GM19372 (cell line): ENCODE data around the gene TAC4.

Experiments
- ATAC-seq: cut with Tn5 transposase; IDR thresholded peaks from one replicate; pipeline ENCODE4 v1.9.1; 2021; ENCODE audit warnings: mild to moderate bottlenecking, low read depth, moderate library complexity; ENCODE audit not compliant: unreplicated experiment

The TAC4 gene

DNA sequence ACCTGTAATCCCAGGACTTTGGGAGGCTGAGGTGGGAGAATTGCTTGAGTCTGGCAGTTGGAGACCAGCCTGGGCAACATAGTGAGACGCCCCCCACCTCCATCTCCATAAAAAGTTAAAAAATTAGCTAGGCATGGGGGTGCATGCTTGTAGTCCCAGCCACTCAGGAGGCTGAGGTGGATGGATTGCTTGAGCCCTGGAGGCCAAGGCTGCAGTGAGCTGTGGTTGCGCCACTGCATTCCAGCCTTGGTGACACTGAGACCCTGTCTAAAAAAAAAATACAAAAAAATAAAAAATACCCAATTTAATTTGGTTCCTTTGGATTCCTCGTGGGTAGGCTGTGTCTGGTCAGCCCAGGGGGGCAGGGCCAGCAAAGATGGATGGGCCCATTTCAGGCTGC, 26.1 kb upstream of the TAC4 start:
- no peak for ATAC-seq

DNA sequence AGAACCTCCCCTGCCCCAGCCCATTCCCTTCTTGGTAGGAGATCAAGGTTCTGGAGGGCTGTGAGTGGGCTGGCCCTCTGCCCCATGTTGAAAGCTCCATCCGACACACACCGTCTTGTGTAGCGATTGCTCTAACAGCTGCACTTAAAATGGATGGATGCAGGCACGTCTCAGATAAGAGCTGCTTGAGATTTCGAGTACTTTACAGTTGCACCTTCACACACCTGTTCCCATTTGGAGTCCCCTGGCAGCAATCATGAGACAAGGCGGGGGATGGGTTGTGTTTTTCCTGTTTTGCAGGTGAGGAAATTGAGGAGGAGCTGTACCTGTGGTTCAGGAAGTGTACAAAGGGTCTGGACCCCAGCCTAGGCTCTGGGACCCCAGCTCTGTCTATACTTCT, 25.6 kb upstream of the TAC4 start:
- no peak for ATAC-seq

DNA sequence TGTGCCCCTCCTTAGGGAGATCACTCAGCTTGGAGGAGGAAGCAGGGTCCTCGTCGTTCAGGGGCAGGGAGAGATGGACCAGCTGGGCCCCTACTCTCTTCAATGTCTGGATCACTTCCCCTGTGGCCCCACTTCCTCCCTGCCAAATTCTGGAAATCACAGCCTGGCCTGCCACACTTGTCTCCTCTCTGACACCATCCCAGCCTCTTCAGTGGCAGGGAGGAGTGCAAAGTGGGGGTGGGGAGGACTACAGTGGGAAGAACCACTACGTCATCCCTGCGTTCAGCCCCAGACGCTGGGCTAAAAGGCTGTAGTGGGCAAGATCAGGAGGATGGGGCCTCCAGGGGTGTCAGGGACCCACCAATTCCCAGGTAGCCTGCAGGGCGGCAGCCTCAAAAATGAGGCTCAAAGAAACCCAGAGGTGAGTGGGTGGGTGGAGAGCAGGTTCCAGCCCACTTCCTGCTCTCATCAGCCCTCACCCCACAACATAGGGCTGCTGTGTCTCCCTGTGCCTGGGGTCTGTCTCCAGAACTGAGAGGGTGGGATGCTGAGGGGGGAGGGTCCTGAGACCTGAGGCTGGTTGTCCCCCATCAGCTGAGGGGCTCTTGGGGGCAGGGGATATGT, 25.0 kb upstream of the TAC4 start:
- ATAC-seq: no peak

DNA sequence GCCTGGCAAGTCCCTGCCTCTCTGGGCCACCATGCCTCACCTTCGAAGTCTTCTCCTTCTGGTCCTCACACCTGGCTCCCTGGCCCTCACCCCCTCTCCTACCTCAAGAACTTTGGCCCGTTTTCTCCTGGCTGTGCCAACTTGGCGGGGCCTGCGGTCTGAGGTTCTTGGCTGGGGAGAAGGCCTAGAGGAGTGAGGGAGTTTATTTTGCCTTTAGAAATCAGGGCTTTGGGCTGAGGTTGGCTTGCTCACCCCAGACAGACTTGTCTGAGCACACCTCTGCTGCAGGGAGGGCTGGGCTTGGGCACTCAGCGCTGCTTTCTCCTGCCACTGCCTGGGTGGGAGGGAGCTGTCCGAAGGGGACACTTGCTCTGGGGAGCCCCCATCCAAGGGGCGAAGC, 23.3 kb upstream of the TAC4 start:
- ATAC-seq: no peak

DNA sequence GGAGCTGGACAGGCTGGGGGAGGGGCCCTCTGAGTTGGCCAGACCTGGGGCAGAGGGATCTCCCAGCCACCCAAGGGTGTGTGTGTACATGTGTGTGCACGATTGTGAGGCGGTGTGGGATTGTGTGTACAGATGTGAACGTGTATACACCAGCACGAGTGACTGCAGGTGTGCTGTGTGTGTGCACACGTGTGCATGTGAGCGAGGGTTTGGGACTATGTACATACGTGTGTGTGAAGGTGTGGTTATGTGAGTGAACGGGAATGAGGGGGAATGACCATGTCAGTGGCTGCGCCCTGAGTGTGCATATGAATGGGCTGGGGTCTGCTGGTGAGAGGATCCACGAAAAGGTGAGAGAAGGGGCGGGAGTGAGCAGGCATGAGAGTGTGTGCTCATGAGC, 22.4 kb upstream of the TAC4 start:
- no peak for ATAC-seq

DNA sequence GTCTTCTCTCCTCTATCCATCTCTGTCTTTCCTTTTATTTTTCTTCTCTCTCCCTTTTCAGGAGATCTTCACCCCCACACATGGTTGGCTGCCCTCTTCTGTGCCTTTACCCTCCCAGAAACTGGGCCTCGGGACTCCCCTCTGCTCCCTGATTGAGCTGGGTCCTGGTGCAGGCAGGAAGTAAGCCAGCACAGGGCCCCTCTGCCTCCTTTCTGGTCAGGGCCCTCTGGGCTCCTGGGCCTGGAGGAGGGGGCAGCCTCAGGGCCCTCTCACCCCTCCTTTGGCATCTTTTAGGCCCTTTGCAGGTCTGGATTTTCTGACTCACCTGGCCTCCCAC, 21.1 kb upstream of the TAC4 start:
- no peak for ATAC-seq

DNA sequence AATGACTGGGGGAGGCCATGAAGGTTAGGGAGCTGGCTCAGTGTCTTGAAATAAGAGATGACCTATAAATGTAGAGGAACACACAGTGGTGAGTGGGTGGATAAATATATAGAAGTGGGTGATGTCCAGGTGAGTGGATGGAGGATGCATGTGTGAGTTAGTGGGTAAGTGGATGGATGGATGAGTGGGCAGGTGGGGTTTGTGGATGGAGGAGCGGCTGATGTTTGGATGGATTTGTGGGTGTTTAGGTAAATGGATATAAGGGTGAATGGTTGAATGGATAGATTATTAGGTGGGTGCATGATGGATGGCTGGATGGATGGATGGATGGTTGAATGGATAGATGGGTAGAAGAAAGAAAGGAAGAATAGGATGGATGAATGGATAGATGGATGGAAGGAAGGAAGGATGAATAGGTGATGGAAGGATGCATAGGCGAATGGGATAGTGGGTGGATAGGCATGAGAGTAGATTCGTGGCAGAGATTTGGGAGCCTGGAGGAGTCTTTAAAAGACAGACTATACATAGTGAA, 19.1 kb upstream of the TAC4 start:
- ATAC-seq: no peak

DNA sequence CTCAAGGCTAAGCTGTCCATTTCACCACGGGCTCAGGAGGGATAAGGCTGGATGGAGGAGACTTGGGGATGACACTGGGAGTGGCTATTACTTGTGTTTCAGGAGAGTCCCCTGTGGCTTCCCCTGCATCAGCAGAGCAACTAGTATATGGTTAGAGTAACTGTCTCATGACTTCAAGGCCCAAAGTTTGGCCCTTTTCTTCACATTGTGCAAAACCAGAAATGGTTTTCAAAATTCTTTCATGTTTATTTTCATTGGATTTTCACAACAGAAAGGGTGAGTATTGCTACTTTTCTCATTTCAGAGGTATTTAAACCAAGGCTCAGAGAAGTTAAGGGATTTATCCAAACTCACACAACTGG, 18.1 kb upstream of the TAC4 start:
- no peak for ATAC-seq

DNA sequence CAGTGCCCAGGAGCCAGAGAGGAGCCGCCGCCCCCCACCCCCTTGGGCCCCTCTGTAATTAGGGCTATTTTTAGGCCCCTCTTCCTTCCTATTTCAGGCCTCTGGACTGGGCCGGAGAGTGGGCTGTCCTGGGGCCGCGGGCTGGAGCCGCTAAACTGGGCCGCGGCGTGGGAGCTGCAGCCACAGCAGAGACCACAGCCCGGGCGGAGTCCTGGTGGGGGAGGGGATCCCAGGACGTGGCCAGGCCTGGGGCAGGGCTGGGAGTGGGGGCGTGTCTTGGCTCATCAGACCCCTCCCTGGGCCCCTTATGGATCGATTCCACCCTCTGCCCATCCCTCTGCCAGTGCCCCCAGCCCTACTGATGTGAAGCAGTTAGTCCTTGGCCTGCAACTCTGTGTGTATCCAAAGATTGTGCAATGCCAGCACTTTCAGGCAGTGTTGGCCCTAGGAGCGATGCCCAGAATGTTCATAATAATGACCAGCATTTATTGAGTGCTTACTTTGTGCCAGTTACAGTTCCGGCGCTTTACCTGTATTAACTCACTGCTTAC, 15.0 kb upstream of the TAC4 start:
- no peak for ATAC-seq

DNA sequence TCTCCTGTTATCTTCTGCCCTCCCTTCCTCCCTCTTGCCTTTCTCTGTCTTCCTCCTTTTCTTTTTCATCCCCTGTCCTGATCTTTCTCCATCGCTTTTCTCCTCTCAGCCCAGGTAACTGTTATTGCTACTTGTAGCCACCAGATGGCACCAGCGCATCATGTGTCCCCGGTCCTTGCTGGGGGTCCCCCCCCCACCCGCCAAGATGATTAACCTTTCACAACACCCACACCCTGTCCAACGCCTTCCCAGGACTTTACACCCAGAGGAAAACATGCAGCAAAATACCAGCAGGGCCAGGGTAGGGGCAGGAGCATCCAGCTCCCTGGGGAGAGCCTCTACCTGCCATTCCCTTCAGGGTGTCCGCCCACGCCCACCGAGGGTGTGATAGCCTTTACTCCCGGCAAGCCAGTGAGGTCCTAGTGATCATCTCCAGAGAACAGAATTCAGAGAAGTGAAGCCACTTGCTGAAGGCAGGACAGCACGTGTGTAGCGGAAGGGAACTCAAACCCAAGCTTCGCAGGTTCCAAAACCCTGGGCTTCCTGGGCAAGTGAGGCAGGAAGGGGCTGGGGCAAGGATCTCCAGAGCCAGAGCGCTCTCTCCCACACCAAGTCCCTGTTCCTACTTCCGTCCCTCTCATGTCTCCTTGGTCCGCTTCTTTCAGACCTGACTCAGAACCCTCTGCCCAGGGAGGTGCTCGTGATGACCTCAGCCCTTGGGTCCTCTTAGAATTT, 13.4 kb upstream of the TAC4 start:
- no peak for ATAC-seq

DNA sequence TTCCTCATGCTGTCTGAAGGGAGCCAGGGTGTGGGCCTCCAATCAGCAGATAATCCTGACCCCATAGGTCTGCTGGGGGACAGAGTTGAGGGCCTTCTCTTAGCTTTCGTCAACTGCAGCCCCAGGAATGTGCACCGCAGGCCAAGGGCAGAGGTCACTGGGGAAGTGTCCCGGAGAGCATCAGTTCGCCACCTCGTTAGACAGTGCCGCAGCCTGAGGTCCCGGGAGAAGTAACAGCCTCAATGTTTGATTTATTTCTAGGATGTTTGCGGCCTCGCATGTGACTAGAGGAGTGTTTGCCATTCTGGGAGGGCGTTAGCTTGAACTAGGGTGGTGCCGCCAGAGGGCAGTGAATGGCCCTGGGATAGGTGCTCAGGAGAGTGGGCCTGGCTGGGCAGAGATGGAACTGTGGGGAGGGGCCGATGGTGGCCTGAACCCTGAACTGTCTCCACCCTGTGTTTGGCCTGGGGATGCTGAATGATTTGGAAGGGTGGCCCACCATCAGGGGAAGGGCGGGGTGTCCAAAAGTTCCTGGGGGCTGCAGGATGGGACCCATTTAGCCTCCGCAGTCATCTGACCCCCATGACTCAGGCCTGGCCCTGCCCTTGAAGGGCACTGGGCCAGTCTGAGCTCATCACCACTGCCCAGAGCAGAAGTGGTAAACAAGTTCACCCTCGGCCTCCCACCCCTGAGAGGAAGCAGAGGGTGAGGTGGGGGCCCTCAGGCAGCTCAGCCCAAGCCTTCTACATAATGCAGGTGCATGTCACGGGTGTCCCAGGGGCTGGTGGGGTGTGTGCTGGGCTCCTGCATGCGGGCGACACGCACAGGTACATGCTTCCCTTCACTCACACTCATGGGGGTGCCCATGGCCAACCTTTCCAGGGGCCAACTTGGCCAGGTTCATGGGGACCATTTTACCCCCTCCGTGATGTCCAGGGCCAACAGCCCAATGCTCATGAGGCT, 12.4 kb upstream of the TAC4 start:
- no peak for ATAC-seq

DNA sequence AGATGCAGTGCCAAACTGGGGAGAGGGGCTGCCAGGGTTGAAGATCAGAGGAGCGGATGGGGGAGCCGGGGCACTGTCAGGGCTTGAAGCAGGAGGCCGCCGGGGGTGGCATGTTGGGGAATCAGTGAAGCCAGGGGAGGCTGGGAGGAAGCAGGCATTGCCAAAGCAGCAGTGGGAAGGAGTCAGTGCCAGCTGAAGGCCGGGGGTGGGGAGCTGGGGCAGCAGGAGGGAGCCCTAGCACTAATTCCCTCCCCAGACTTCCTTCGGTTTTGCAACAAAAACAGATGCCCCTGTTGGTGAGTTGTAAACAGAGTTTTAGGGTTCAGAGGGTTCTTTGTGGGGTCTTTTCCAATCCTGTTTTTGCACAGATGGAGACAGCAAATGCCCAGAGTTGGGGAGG, 10.9 kb upstream of the TAC4 start:
- no peak for ATAC-seq

DNA sequence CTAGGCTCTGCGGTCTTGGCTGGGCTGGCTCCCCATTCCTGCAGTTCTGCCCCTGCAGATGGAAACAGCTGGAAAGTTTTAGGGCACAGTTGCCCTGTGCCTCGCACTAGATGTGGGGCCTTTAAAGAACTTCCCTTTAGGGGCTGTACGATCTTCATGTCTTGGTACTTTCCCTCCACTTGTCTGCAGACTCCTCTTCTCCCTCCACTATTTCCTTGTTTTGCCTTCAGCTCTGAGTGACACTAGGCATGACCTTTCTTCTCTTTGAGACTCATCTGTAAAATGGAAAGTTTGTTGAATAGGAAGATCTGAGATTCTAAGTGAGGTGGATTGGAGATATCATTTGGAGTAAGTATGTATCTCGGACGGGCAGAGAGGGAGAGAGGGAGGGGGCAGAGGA, 6.3 kb upstream of the TAC4 start:
- no peak for ATAC-seq

DNA sequence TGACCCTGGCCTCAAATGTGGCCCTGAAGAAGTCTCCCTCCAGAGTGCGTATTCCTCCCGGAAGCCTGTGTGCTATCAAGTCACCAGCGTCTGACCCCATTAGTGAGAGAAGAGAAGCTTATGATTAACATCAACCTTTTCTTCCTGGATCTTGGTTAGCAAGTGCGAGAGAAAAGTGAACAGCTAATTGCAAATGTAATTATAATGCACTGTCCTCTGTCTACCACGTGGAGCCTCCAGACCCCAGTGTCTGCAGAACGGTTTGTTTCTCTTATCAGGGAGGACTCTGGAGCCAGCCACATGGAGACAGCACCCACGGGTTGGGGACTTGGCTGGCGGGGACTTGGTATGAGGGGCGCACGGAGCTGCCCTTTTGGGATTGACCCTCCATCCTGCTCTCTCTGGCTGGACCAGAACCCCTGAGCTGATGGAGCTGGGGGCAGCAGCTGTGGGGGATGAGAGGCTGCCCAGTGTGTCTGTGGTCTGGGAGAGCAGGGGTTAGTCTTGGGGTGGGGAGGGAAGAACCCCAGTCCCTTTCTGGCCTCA, 5.7 kb upstream of the TAC4 start:
- no peak for ATAC-seq

DNA sequence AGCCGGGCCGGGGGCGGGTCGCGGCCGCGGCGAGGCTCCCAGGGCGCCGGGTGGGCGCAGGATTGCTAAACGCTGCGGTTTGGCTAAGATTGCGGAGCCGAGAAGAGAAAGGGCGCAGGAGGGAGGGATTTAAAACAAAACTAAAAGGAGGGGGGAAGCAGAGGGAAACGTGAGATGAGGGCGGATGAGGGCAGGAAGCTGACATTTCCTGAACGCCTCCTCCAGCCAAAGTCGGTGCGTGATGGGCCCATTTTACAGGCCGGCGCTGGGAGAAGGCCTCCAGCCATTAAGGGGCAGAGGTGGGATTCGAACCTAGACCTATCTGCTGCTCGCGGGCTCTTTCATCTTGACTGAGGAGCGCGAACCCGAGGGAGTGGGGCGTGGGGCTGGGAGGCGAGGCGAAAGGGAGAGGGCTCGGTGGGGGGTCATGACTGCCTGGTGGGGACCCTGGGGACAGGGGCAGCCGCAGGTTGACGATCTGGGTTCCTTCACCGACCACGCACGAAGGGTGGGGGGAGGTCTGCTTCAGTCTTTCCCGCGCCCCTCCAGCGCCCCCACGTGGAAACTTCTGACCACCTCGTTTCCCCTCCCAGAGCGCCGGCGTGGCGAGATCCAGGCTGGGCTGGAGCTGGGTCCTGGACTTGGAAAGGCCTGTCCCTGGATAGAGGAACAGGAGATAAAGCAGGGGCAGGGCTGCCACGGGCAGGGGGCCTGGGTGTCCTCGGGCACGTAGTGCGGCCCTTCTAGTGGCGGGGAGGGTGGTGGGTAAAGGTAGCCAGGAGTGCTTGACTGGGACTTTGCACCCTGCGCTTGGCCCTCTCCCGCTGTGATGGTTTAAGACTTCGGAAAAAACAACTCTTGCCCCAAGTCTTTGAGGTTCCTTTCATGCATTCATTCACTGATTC, 3.8 kb upstream of the TAC4 start:
- no peak for ATAC-seq

DNA sequence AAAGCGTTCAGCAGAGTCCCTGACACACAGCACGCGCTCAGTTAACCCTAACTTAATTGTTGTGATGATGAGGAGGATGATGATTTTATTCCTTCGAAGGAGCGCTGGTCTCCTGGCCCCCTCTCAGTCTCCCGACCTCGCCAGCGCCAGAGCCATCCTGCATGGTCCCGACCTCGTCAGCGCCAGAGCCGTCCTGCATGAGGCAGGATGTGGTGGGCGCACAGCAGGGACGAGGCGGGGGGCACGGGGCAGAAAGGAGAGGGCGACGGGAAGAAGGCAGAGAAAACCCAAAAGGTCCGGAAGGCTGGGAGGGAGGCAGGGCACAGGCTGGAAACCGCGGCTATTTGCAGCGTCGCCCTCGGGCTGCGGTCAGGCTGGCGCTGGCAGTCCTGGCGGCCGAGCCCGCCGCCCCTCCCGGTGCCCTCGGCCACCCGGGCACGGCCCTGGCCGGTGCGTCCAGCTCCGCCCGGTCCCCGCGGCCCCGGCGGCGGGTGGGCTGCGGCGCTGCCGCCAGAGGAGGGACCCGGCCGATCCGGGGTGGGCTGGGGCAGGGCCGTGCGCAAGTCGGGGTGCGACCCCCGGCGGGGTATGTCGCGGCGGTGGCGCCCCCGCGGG, 3.0 kb upstream of the TAC4 start:
- no peak for ATAC-seq

DNA sequence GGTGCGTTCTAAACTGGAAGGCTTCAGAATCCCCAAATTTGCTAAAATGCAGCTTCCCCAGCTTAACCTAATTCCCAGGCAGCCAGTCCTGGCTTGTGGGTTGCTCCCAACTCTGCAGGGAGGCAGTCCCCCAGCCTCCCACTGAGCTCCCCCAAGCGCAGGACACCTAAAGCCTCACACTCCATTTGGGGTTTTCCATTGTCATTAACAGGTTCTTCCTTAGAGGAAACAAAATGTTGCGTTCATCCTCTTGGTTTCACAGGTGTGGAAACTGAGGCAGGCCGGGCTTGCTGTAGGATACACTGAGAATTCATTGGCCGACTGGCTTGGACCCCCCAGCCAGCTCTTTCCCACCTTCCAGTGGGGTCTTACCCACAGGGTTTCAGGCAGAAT, 2.3 kb upstream of the TAC4 start:
- ATAC-seq: no peak

DNA sequence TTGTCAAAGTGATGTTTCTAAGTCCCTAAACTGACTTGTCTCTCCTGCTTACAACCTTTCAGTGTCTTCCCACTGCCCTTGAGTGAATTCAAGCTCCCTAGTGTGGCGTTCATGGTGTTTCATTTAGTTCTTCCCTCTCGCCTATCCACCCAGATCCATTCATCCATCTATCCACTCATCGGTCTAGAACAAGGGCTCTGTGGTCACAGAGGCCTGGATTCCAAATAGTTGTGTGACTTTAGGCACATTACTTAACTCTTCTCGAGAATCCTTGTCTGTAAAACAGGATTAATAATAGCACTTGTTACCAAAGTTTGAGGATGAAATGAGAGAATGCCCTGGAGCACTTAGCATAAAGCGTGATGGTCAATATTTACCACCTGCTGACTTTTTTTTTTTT, 870 bp upstream of the TAC4 start:
- ATAC-seq: no peak

DNA sequence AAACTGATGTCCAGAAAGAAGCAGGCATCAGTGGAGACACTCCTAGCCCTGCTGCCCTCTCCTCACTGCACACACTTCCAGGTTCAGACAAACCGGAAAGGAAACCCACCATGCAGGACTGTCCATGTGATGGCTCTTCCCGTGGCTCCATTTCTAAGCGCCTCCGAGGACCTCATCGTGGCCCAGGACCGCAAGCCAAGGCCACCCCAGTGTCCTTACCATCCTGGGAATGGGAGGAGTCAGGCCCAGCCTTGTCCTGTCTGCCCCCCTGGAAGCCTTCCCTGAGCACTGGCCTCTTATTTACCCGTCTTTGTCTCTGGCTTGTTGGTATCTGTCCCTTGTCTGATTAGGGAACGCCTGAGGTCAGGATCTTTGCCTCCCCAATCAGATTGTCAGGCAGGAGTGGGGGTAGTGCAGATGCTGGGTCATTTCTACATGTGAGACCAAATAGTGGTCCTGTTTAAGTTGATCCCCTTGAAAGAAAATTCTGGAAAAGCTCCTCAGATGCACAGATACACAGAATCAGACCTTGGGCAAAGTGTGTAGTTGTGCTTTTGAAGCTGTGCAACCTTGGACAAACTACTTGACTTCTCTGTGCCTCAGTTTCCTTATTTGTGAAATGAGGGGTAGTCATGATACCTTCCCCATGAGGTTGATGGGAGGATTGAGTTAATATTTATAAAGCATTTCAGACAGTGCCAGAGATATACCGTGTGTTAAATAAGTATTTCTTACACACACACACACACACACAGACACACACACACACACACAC, 744 bp downstream of the TAC4 start:
- ATAC-seq: no peak
